ENCODE results near the gene DYNC2LI1.

DYNC2LI1 gene

DNA sequence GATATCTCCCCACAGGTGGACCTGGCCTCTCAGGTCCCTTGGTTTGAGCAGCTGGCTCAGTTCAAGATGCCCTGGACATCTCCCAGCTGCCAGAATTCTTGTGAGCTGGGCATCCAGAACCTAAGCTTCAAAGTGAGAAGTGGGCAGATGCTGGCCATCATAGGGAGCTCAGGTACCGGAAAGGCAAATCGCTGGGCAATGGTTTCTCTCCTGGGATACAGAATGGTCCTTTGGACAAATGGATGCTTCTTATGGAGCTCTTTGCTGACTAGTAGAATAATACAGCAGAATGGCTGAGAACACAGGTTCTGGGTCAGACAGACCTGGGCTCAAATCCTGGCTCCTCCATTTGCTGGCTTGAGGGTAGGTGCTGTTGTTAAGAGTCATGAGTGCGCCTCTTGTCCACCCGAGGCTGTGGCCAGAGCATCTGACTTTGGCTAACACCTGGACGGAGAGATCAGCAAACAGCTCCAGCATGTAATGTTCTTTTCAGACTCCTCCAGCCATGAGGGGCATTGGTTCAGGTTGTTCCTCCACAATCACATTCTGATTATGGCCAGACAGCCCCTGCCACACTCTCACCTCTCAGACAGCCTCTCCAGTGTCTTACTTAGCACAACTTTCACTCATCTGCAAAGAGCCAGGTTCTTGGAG is 72.4 kb downstream of the DYNC2LI1 start:
- DNase-seq (ENCODE audit: low spot score), result no peak

GRCh38 chr2:43848214-43848613 is 74.4 kb downstream of the DYNC2LI1 start:
- DNase-seq (ENCODE audit: low spot score), result no peak

DNA sequence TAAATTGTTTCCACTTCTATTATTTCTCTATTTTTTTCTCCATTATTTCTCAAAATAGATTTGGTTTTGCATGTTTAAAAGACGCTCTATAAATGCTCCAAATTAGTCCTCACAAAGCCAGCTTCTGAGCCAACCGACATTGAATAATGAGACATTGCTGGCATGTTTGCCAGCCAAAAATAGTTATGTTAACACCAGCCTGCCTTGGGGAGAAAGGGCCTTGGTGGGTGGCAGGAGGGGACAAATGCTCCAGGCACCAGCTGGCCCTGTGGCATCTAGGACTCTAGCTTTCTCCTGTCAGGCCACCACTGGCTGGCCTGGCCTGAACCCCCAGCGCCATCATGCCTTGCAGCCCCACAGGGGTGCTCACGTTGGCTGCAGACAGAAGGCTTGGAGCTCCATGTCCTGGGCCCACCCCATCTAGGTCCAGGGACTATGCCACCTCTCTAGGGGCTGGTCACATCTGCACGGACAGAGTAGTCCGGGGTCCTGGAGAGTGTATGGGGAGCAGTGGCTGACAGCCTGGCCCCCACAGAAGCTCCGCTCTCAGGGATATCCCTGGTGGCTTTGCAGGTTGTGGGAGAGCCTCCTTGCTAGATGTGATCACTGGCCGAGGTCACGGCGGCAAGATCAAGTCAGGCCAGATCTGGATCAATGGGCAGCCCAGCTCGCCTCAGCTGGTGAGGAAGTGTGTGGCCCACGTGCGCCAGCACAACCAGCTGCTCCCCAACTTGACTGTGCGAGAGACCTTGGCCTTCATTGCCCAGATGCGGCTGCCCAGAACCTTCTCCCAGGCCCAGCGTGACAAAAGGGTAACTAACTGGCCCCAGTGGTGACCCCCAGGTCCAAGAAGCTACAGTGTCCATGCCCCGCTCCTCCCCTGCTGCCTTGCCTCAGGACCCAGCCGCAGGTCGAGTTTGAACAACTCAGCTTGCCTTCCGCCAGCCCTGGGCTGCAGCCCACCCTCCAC is 77.5 kb downstream of the DYNC2LI1 start:
- DNase-seq (ENCODE audit: low spot score), result no peak

GRCh38 chr2:43852196-43852730 is 78.4 kb downstream of the DYNC2LI1 start:
- DNase-seq (ENCODE audit: low spot score), result no peak

DNA sequence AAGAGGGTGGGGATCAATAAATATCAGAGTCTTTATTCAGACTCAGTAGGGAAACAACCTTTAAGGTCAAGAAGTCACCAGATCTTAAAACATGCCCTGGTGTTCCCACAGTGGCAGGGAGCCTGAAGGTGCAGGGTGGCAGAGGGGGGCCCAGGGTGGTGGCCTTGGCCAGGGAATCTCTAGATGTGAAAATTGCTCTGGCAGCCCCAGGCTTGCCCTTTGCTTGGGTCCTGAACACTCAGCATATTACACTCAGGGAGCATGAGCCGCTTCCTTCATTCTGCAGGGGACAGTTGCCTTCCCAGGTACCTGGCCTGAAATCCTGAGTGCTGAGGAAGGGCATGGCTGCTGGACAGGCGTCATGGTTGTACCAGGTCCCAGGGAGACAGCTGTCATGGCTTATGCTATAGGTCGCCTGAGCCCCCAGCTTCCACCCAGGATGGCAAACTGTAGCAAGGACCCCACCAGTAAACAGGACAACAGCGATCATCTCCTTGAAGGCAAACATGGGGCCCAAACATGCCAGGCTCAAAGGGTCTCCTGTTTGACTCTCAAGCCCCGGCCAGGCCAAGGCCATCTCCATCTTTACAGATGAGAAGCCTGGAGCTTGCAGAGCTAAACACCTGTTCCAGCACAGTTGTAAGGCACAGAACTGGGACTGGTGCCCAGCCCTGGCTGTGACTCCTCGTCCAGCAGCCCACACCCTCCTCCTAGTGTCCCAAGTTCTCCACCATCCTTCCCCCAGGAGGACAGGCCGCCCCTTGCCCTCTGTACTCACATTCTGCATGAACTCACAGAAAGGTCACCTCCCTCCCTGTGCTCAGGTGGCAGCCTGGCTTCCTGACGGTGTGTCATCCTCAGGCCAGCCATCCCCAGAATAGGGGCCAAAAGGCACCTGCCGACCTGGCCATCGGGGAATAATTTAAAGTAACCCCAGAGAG is 79.6 kb downstream of the DYNC2LI1 start:
- no peak for DNase-seq (ENCODE audit: low spot score)

DNA sequence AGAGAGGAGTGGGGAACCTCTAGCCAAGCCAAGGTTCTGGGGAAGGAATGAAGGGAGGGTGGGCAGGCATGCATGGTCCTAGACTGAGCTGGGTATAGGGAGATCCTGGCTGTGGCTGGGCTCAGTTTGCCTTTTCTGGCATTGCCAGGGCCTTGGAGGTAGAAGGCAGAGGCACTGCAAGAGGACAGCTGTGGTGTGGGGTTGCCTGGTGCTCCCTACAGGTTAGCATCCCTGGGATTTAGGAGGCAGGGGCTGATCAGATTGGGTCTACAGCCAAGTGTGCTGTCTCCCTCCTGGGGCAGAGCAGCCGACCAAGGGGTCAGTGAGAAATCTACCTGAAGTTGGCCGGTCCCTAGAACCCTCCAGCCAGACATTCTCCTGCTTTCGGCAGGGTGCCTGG is 80.8 kb downstream of the DYNC2LI1 start:
- no peak for DNase-seq (ENCODE audit: low spot score)

DNA sequence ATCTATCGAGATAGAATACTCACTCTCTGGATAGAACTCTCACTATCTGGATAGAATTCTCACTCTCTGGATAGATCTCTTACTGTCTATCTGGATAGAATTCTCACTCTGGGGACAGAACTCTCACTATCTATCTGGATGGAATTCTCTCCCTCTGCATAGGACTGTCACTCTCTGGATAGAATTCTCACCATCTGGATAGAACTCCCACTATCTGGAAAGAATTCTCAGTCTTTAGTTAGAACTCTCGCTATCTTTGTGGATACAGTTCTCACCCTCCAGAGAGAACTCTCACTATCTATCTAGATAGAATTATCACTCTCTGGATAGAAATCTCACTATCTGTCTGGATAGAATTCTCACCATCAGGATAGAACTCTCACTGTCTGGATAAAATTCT is 81.5 kb downstream of the DYNC2LI1 start:
- DNase-seq (ENCODE audit: low spot score), result no peak

Measured in hematopoietic multipotent progenitor cell treated with erythropoietin and hydrocortisone succinate and interleukin-3 and kit ligand, for 15 days (in vitro differentiated cells).